ENCODE data around the gene HRH2.
"Not testable (repeated sequence)": the region's sequence is repeated elsewhere in the genome, so short reads cannot be mapped to it uniquely, and the experiment has no call there.

The HRH2 gene, protein sequence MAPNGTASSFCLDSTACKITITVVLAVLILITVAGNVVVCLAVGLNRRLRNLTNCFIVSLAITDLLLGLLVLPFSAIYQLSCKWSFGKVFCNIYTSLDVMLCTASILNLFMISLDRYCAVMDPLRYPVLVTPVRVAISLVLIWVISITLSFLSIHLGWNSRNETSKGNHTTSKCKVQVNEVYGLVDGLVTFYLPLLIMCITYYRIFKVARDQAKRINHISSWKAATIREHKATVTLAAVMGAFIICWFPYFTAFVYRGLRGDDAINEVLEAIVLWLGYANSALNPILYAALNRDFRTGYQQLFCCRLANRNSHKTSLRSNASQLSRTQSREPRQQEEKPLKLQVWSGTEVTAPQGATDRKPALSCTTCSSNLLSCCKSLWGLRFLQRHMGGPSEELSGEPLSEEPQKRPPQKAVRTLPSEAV

DNA sequence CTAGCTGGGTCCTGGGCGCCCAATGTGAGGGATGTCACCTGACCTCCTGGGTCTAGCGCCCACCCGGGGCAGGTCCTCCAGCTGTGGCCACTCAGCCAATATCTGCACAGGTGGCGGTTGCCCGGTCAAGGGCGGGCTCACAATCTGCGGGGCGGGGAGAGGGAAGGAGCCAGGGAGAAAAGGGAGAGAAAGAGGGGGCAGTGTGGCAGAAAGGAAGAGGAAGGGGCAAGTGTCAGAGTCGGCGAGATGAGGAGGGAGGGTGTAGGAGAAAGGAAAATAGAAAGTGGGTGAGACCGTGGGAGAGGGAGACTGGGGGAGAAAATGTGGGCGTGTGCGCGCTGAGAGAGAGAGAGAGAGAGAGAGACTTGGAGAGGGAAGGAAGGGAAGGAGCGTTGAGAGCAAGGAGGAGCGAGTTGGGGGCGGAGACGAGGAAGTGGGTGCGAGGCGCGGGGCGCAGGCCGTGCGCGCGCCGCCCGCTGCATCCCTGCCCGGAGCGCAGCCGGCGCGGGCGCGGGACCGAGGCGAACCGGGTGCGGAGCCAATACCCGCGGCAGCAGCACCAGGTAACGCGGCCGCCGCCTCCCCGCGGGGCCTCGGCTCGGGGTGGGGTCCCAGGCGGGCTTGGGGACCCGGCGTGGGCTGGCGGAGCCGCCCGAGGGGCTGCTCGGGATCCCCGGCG is at the start of gene HRH2:
Gene HRH2, plus strand, starts transcription at position 479 of the 679 bp plus-strand sequence. CDS start 25,163 bp downstream, outside the sequence.
- DNase-seq = no peak

DNA sequence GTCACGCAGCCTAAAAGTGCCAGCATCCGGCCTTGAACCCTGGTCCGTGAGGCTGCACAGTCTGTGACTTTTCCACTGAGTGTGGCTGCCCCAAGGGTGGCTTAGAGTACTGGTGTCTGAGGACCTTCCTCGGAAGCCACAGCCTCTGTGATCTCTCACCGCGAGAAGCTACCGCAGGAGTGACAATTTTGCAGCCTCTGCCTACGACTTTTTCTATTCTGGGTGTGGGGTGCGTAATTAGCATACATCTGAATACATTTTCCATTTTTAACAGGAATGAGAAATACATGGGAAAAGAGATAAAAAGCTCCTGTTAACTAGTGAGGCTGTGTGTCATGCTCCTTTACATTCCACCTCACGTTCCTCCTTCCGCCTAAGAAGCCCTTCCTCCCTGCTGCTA is 48.3 kb upstream of the HRH2 start:
- DNase-seq = no peak

DNA sequence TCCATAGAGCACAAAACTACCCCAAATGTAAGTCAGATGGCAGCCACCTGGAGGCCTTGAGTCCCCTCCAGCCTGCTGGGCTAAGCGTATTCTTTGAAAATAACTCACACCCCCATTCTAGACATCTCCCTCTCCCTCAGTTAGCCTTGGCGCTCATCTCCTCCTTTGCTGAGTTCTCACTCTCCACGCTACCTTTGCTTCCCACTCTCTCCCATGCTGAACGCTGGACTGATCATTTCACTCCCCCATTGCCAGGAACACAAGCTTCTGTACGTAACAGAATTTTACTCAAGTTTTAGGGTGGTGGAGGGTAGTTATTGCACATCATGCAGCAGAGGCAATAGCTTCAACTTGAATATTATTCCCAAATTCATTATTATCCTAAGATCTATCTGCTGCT is 47.5 kb upstream of the HRH2 start:
- no peak for DNase-seq

DNA sequence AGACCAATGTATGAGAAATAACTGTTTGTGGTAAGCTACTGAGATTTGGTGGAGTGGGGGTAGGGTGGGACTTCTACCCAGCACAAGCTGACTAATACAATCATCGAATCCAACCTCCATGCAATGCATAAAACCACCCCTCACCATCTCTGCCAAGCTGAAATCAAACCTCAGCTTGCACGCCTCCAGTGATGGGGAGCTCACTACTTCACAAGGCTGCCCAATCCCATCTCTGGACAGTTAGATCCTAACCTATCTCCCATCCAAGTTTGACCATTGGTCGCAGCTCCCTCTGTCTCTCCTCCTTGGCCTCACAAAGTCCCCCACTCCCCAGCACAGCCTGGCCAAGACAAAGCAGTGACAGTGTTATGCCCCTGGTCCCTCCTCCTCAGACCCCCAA is 47.0 kb upstream of the HRH2 start:
- no peak for DNase-seq

DNA sequence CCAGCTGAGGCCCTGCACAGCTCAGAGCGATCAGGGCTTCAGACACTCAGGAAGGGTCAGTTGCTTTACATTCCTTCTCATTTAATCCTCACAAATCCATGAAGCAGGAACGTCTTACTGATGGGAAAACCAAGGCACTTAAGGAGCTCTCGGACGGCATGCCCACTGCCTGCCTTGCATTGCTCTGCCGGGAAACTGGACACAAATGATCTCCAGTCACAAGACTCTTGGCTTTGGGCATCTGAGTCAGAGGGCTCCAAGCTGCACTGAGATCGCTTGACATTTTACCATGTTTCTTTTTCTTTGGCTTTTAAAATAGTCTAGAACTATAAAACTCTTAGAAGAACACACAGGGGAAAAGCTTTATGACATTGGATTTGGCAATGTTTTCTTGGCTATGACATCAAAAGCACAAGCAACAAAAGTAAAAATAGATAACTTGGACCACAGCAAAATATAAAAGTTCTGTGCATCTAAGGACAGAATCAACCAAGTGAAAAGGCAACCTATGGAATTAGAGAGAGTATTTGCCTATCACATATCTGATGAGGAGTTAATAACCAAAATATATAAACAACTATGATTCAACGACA is 43.6 kb upstream of the HRH2 start:
- no peak for DNase-seq

DNA sequence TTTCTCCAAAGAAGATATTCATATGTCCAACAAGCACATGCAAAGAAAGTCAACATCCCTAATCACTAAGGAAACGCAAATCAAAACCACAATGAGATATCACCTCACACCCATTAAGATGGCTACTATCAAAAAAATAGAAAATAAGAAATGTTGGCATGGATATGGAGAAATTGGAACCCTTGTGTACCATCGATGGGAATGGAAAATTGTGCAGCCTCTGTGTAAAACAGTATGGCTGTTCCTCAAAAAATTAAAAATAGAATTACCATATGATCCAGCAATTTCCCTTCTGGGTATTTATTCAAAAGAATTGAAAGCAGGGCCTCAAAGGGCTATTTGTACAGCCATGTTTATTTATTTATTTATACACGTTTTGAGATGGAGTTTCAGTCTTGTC is 43.0 kb upstream of the HRH2 start:
- DNase-seq = no peak

DNA sequence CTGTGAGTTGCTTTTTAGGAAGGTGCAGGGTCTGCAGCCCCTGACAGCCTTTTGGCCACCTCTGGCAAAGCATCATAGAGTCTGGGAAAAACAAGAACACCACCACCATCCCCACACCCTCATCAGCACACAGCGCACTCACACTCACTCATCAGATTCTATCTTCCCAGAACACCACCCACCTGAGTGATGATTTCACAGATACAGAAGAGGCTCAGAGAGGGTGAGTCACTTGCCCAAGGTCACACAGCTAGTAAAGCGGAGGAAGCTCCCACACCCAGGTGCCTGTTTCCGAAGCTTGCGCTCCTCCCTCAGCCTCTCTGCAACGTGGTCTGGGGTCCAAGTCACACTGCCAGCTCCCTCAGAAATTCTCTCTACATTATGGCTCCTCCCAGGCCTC is 41.8 kb upstream of the HRH2 start:
- DNase-seq = no peak

DNA sequence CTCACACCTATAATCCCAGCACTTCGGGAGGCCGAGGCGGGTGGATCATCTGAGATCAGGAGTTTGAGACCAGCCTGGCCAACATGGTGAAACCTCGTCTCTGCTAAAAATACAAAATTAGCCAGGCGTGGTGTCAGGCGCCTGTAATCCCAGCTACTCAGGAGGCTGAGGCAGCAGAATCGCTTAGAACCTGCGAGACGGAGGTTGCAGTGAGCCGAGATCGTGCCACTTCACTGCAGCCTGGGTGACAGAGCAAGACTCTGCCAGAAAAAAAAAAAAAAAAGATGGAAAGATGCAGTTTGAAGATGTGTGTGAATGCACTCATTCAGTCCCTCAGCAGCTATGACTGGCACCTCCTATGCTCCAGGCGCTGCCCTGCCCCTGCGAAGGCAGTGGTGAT is 41.3 kb upstream of the HRH2 start:
- DNase-seq = not testable (repeated sequence)

DNA sequence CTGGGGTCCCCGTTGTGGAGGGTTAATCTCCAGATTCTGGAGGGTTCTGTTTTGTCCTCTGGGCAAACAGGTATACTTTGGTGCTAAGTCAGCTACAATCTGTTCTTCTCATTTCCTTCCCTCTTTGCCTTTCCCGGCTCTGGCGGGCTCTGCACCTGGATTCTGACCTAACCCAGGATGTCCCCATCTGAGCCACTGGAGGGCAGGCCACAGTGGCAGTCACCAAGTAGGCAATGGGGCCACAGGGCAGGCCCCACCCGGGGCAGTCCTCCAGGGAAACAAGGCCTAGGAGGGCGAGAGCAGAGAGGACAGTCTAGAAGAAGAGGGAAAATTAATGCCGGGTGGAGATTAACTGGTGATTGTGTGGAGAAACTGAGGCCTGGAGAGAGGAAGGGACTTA is 40.4 kb upstream of the HRH2 start:
- DNase-seq = no peak

DNA sequence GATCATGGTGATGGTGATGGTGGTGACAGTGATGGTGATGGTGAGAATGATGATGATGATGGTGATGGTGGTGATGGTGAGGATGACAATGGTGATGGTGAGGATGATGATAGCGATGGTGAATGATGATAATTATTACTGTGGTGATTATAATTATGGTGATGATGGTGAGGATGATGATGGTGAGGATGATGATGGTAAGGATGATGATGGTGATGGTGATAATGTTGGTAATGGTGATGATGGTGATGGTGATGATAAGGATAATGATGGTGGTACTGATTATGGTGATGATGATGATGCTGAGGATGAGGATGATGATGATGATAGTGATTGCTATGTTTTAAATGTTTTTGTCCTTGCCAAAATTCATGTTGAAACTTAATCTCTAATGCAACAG is 37.3 kb upstream of the HRH2 start:
- no peak for DNase-seq

DNA sequence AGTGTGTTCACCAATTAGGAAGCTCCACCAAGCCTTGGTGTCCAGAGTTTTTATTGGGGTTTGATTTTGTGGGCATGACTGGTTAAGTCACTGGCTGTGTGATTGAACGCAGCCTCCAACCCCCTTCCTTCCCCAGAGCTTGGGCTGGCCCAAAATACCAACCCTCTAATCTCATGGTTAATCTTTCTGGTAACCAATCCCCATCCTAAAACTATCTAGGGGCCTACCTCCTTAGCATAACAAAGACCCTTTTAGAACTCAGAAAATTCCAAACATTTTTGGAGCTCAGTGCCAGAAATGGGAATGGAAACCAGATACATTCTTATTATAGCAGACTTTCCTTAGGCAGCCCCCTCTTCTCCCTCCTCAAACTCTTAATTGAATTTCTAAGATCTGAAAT is 35.9 kb upstream of the HRH2 start:
- no peak for DNase-seq

DNA sequence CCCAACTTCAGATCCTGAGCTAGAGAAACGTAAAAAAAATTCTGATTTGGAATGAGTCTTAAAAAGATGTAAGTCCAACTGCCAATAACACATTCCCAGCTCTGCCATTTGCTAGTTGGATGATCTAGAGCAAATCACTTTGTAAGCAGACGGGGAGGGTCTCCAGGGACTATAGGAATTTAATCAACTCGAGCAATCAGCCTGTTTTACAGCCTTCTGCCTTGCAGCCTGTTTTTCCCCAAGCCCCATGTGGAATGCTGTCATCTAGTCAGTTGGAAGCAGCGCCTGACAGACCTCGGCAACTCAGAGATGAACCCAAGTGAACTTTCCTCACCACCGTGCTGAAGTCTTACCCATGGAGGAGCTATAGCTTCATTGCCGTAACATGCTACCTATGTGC is 34.8 kb upstream of the HRH2 start:
- DNase-seq = no peak

DNA sequence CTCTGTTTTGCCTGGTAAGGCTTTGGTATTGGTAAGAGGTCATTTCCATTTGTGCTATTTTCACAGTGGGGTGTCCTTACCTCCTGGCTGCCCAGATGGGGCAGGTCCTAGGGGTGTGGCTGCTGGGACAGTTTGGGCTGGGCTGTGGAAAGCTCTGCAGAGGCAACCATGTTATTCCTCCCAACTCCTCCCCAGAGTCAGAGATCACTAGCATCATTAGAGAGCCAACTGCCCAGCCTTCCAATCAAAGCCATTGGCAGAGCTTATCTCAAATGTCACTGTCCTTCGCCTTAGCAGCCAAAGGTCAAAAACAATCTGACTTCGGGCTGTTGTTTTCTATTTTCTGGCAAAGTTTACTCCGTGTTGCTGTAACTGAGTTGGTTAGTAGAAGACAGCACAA is 33.6 kb upstream of the HRH2 start:
- no peak for DNase-seq

DNA sequence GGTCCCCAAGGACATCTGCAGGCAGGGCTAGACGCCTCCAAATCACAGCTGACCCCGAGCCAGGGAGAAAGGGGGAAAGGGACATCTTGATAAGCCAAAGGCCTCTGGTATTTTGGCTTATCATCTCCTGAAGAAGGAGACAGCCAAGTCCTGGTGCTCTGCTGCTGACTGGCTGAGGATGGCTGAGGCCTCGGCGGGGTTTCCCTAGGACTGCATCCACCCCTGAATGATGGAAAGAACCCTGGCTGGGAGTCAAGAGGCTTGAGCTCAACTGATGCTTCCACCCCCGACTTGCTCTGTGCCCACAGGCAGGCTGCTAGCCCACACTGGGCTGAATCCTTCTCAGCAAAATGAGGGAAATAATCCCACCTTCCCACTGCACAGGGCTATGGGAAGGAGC is 30.9 kb upstream of the HRH2 start:
- DNase-seq = no peak

DNA sequence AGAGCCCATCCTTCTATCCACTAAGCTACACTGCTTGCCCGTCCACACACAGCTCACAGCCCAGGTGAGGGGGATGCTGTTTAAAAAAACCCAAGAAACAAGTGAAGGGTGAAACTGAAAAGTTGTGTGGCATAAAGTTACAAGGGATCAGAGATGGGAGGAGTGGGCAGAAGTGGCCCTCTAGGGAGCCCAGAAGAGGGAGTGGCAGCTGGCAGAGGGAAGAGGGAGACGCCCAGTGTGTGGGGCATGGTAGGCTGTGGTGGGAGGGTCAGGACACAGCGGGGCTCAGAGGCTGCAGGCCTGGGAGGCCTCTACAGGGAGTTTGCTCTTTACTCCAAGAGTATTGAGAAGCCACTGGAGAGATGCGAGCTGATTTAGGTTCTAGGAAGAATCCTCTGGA is 30.1 kb upstream of the HRH2 start:
- no peak for DNase-seq

DNA sequence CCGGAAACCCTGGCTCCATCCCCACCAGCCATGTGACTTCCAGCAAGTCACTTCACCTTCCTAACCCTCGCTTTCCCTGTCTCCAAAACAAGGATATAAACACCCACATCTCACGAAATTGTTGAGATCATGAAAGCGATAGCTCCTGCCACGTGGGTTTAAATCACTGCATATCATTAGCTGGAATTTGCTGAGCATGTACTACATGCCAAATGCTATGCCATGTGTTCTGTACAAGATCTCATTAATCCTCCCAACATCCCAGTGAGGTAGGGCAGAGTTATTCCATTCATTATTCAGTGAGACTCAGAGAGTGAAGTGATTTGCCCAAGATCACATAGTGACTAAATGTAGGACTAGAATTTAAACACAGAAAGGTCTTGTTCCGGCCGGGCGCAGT is 29.2 kb upstream of the HRH2 start:
- DNase-seq = no peak

DNA sequence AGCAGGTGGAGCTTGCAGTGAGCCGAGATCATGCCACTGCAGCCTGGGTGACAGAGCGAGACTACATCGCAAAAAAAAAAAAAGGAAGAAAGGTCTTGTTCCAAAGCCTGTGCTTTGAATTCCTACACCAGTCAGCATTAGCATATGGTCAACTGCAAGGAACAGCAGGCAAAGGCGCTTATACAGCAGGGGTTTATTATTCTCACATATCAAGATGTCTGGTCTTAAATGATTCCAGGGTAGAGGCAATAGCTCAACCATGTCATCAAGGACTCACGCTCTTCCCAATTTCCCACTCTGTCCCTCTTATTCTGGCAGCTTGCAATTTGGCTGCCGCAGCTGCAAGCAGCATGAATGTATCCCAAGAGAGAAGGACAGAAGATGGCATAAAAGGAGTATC is 28.6 kb upstream of the HRH2 start:
- DNase-seq = no peak

DNA sequence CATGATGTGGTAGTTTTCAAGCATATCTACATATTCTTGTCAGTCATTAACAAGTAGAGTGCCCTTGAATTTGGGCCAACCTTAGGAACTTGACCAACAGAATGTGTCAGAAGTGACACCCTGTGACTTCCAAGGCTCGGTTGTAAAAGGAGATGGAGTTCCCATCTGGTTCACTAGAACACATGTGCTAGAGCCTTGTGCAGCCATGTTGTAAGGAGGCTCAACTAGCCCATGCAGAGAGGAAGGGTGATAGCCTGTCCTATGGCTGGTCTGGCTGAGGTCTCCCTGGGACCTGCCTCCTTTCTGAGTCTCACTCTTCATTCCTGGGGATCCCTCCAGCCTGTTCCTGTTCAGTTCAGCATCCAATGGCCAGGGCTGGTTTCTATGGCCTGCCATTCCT is 28.1 kb upstream of the HRH2 start:
- DNase-seq = no peak

DNA sequence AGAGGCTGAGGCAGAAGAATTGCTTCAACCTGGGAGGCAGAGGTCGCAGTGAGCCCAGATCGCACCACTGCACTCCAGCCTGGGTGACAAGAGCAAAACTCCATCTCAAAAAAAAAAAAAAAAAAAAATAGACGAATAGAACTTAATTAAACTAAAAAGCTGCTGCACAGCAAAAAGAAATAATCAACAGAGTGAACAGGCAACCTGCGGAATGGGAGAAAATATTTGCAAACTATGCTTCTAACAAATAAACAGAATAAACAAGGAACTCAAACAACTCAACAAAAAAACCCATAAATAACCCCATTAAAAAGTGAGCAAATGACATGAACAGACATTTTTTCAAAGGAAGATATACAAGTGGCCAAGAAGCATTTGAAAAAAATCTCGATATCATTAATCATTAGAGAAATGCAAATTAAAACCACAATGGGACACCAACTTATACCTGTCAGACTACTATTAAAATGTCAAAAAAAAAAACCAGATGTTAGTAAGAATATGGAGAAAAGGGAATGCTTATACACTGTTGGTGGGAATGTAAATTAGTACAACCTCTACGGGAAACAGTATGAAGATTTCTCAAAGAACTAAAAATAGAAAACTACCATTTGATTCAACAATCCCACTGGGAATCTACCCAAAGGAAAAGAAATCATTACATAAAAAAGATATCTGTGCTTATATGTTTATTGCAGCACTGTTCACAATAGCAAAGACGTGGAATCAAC is 21.9 kb upstream of the HRH2 start:
- no peak for DNase-seq

DNA sequence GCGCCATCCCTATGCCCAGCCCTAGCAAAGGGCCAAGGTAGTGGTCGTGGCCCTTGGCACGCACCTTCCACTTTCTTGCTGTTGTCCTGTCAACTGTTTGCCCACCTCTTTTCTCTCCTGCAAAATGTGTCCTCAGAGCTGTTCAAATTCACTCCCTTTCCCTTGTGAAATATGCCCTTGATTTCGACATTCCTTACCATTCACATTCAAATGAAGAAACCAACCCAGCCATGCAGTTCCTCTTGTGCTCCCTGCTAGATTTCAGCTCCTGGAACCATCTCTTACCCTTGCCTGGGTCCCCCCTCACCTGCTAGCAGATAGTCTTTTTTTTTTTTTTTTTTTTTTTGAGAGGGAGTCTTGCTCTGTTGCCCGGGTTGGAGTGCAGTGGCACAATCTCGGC is 19.6 kb upstream of the HRH2 start:
- no peak for DNase-seq

DNA sequence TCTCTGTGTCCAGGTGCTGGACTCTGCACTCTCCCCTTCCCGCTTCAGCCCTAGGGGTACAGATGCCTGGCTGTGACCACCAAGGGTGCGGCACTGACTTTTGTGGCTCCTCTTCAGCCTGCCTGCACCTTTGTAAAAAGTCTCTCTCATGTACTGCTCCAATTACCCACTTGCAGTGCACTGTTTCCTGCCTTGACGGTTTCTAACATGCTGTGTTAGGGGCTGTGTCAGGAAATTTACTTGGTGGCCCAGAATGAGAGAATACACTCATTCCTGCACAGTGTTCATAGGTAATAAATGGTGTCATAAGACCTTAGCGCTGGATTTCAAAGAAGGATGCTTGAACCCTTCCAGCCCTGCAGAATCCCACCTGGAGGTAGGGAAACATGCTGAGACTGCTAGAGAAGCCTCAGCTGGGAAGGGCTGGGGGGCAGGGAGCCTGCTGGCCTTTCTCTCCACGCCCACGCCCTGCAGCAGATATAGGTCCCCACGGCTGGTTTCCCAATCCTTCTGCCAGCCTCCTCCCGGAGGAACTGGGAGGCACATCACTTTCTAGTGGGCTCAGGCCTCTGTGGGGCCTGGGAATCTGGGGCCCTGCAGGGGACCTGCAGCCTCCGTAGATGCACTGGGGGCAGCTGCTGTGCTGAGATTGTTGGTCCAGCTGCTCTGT is 17.6 kb upstream of the HRH2 start:
- no peak for DNase-seq

DNA sequence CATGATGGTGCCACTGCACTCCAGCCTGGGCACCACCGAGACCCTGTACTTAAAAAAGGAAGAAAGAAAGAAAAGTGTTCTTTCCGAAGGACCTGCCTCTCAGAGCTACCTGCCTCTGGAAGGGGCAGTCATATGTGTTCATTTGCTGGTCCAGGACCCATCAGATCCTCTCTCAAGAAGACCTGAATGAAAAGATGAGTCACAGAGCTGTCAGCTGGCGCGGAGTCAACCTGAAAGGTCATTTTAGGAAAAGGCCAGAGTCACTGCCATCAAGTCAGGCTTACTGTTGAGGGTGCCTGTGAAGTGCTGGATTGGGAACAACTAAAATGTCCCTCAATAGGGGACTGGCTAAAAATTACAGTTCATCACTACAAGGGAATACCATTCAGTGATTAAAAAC is 14.9 kb upstream of the HRH2 start:
- DNase-seq = no peak

DNA sequence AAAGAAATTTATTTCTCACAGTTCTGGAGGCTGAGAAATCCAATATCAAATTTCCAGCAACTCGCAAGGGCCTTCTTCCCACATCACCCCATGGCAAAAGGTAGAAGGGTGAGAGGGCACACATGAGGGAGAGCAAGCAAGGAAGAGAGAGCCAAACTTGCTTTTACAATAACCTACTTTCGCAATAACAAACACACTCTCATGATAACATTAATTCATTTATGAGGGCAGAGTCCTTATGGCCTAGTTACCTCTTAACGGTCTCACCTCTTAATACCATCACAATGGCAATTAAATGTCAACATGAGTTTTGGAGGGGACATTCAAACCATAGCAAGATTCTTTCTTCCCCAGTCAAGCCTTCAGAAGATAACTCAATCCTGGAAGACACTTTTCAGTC is 11.6 kb upstream of the HRH2 start:
- DNase-seq = no peak
